ENCODE data around the gene MLN. TPM values are rescaled to one million over a fixed set of nuclear protein-coding genes. Genes with fewer than 3 reads are reported as not detected.

MLN gene
- total and polyA plus RNA-seq, 3 experiments from 2014 or later, result not detected

DNA sequence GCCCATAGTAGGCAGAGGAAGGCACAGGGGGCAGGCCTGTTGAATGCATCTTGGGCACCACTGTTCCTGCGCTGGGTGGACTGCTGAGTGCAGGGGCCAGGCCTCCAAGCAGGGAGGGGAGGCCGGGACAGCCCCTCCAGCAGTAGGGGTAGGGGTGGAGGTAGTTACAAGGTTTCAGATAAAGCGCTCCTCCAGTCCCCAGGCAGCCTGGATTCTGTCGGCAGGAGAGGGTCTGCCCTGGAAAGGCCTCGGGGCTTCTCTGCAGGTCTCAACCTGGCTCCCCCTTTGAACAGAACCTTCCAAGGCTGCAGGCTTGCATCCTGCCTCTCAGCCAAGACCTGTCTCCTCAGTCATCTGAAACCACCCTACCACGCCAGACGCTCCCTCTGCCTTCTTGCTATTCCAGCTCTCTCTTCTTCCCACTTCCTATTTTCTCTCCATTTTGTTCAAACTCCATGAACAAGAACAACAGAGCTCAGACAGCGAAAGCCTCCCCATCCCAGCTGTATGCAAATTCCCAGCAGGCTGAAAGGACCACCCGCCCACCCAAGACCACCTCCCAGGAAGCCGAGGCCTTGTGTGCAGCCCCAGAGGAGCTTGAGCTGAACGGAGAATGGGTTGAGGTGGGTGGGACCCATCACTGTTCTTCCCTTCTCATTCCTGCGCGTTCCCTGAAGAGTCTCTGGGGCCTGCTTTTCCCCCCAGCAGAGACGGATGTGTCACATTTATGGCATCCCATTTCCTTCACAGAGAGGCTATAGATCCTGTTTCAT is 1.4 kb downstream of the MLN start:
- POLR2A ChIA-PET, result no interaction called here
- no peaks in the 10 kb centered on the region for H3K9me3 Mint-ChIP-seq
- Histone ChIP-seq H3K36me3 (ENCODE audit: insufficient read depth, low read length) (no peaks in the 10 kb centered on the region), H3K27me3 (ENCODE audit: insufficient read depth, low read length, poor library complexity, severe bottlenecking) (no peaks in the 10 kb centered on the region), H3K9me3 (ENCODE audit: low read length) (no peaks in the 10 kb centered on the region), H3K27ac (ENCODE audit: low read depth, low read length) (no peak overlapping the region), H3K4me3 (ENCODE audit: low read length) (no peak overlapping the region), H3K4me1 (ENCODE audit: insufficient read depth, low read length) (peaks cover 3% of the 10 kb centered on the region)
- no peak overlapping the region for H3K4me3 Mint-ChIP-seq
- peaks cover 5 to 8% (median 6%) of the 10 kb centered on the region in 3 donors for H3K4me1 Mint-ChIP-seq
- CTCF ChIA-PET, result interaction anchor here (1.7 kb wide), 1 partner anchor 31 kb away, joined by 5 read pairs; no protein-coding TSS in a partner anchor
- peaks cover 11 to 31% of the 10 kb centered on the region in 2 donors for H3K27me3 Mint-ChIP-seq
- H3K36me3 Mint-ChIP-seq, result peaks cover 0 to 2% (median 0%) of the 10 kb centered on the region in 3 donors
- no peak for DNase-seq
- no peak overlapping the region for H3K27ac Mint-ChIP-seq

DNA sequence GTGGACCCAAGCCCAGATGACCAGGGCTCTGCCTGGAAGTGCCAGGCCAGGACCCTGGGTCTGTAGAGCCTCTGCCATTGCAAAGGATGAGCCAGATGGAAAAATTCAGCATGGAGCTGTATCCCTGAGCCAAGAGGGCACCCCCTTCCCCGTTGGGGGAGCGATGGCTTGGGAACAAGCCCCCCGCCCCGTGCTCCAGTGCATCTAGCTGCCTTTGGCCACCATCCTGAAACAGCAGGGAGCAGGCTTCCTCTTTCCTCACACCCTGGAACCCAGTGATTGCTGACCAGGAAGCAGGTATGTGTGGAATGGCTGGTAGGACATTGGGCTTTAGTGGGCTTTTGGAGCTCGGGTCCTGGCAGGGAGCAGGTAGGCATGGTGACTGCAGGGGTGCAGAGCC is 2.2 kb downstream of the MLN start:
- peaks cover 0 to 2% (median 0%) of the 10 kb centered on the region in 3 donors for H3K36me3 Mint-ChIP-seq
- ChIA-PET CTCF (interaction anchor here (1.7 kb wide), 1 partner anchor 31 kb away, joined by 5 read pairs; no protein-coding TSS in a partner anchor), POLR2A (interaction anchor here (0.7 kb wide), 1 partner anchor 13 kb away, joined by 3 read pairs; the partner anchor contains the start of gene LEMD2)
- H3K4me3 Mint-ChIP-seq, result no peak overlapping the region
- no peak overlapping the region for H3K27ac ChIP-seq (ENCODE audit: low read depth, low read length)
- H3K27me3 Mint-ChIP-seq, result peaks cover 16 to 31% of the 10 kb centered on the region in 2 donors
- no peaks in the 10 kb centered on the region for H3K36me3 ChIP-seq (ENCODE audit: insufficient read depth, low read length)
- peaks cover 0 to 3% (median under 1%) of the 10 kb centered on the region in 3 donors for H3K4me1 Mint-ChIP-seq
- no peaks in the 10 kb centered on the region for H3K9me3 Mint-ChIP-seq
- no peaks in the 10 kb centered on the region for H3K4me1 ChIP-seq (ENCODE audit: insufficient read depth, low read length)
- DNase-seq, result no peak
- H3K4me3 ChIP-seq (ENCODE audit: low read length), result no peak overlapping the region
- H3K27ac Mint-ChIP-seq, result no peak overlapping the region
- no peaks in the 10 kb centered on the region for H3K27me3 ChIP-seq (ENCODE audit: insufficient read depth, low read length, poor library complexity, severe bottlenecking)
- H3K9me3 ChIP-seq (ENCODE audit: low read length), result no peaks in the 10 kb centered on the region

DNA sequence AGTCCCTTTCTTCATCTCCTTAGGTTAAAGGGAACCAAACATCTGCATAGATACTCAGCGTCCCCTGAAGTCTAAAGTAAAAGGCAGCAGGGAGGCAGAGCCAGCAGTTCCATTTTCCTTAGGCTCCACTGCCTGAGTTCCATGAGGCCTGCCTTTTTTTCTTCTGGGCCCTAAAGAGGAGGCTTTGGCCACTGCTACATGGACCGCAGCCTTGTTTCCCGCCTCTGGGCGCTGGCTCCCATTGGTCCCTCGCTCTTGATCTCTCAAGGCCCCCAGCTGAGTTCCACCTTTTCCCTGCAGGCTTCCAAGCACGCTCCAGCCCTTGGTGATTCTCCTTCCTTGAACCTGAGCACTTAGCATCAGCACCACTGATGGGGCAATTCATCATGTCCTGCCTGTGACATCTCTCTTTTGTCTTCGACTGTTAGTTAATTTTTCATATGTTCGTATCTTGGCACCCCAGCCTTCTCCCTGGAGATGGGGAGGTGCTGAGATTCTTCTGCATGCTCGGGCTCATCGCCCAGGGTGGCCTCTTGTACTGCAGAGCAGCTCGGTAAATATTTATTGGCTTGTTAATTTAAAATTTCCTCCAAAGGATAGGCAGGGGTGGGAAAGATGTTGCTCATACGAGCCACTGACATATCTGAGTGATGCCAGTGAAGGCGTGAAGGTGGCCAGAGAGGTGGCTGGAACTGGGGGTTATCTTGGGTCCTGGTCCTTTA is 3.4 kb downstream of the MLN start:
- H3K4me3 Mint-ChIP-seq, result no peak overlapping the region
- DNase-seq, result no peak
- no peaks in the 10 kb centered on the region for H3K9me3 Mint-ChIP-seq
- peaks cover 0 to 3% (median 0%) of the 10 kb centered on the region in 3 donors for H3K4me1 Mint-ChIP-seq
- Histone ChIP-seq H3K9me3 (ENCODE audit: low read length) (no peaks in the 10 kb centered on the region), H3K27me3 (ENCODE audit: insufficient read depth, low read length, poor library complexity, severe bottlenecking) (no peaks in the 10 kb centered on the region), H3K36me3 (ENCODE audit: insufficient read depth, low read length) (no peaks in the 10 kb centered on the region), H3K27ac (ENCODE audit: low read depth, low read length) (no peak overlapping the region), H3K4me1 (ENCODE audit: insufficient read depth, low read length) (no peaks in the 10 kb centered on the region), H3K4me3 (ENCODE audit: low read length) (no peak overlapping the region)
- CTCF ChIA-PET, result interaction anchor here (1.7 kb wide), 1 partner anchor 29 kb away, joined by 5 read pairs; no protein-coding TSS in a partner anchor
- H3K27ac Mint-ChIP-seq, result no peak overlapping the region
- POLR2A ChIA-PET, result no interaction called here
- peaks cover 0 to 2% (median 0%) of the 10 kb centered on the region in 3 donors for H3K36me3 Mint-ChIP-seq
- peaks cover 17 to 31% of the 10 kb centered on the region in 2 donors for H3K27me3 Mint-ChIP-seq

DNA sequence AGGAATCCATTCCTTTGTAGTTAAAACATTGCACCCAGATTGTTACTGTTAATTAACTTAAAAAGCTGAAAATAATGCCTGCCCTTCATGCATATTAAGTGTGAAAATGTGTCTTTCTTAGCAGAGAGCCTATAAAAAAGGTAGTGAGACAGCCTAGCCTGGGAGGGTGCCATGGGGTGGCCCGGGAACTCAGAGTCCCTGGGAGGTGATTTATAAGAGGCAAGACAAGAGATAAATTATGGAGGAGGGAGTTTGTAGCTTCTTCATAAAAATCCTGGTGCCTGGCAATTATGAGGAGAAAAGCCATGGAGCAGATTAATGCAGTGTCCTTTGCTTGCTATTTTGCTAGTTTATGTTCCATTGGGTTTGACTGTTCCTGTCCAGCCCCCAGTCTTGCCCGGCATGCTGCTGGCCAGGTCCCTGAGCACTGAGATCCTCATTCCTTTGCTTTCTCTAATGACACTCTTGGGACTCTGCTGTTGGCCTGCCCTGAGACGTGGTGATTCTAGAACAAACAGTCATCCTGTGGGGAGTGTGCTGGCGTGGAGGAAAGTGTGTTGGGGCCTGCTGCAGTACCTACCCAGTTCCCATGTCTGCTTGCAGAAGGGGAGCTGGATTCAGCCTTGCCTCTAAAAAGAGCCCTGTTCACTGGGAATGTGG is 4.2 kb downstream of the MLN start:
- no peak overlapping the region for H3K27ac Mint-ChIP-seq
- CTCF ChIA-PET, result no interaction called here
- H3K36me3 Mint-ChIP-seq, result peaks cover 0 to 2% (median 0%) of the 10 kb centered on the region in 3 donors

DNA sequence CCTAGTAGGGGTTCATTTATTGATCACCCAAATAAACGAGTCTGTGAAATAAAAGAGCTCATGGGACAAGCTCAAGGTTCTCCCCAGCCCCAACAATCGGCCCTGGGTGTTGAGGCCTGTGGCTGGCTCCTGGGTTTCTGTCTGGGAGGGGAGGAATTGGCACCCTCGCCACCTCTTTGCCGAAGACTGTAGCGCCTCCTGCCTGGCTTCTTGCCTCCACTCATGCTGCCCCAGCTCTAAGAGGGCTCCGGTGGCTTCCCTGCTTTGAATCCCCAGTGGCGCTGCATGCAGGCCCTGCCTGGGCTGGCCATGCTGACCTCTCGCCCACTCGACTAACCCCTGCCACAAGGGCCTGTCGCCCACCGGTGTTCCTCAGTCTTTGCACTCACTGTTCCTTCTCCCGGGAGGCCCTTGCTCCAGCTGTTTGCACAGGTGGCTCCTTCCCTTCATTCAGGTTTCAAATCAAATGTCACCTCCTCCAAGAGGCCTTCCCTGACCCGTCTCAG is 5.4 kb downstream of the MLN start:
- no peak overlapping the region for H3K27ac ChIP-seq (ENCODE audit: low read depth, low read length)
- Mint-ChIP-seq H3K36me3 (no peaks in the 10 kb centered on the region), H3K4me3 (no peak overlapping the region), H3K9me3 (no peaks in the 10 kb centered on the region), H3K27me3 (peaks cover 14 to 23% of the 10 kb centered on the region in 2 donors), H3K27ac (no peak overlapping the region), H3K4me1 (no peaks in the 10 kb centered on the region)
- H3K9me3 ChIP-seq (ENCODE audit: low read length), result no peaks in the 10 kb centered on the region
- no peaks in the 10 kb centered on the region for H3K4me1 ChIP-seq (ENCODE audit: insufficient read depth, low read length)
- ChIA-PET CTCF (no interaction called here), POLR2A (no interaction called here)
- DNase-seq, result no peak
- H3K27me3 ChIP-seq (ENCODE audit: insufficient read depth, low read length, poor library complexity, severe bottlenecking), result no peaks in the 10 kb centered on the region
- no peaks in the 10 kb centered on the region for H3K36me3 ChIP-seq (ENCODE audit: insufficient read depth, low read length)
- H3K4me3 ChIP-seq (ENCODE audit: low read length), result no peak overlapping the region

More for the DNA sequence above, 4.2 kb downstream of the MLN start:
- H3K36me3 ChIP-seq (ENCODE audit: insufficient read depth, low read length), result no peaks in the 10 kb centered on the region
- H3K4me3 ChIP-seq (ENCODE audit: low read length), result no peak overlapping the region
- POLR2A ChIA-PET, result no interaction called here
- DNase-seq, result no peak
- H3K4me1 ChIP-seq (ENCODE audit: insufficient read depth, low read length), result no peaks in the 10 kb centered on the region
- Mint-ChIP-seq H3K4me3 (no peak overlapping the region), H3K9me3 (no peaks in the 10 kb centered on the region), H3K27me3 (peaks cover 17 to 28% of the 10 kb centered on the region in 2 donors), H3K4me1 (peaks cover 0 to 3% (median 0%) of the 10 kb centered on the region in 3 donors)
- H3K27ac ChIP-seq (ENCODE audit: low read depth, low read length), result no peak overlapping the region
- H3K9me3 ChIP-seq (ENCODE audit: low read length), result no peaks in the 10 kb centered on the region
- H3K27me3 ChIP-seq (ENCODE audit: insufficient read depth, low read length, poor library complexity, severe bottlenecking), result no peaks in the 10 kb centered on the region

DNA sequence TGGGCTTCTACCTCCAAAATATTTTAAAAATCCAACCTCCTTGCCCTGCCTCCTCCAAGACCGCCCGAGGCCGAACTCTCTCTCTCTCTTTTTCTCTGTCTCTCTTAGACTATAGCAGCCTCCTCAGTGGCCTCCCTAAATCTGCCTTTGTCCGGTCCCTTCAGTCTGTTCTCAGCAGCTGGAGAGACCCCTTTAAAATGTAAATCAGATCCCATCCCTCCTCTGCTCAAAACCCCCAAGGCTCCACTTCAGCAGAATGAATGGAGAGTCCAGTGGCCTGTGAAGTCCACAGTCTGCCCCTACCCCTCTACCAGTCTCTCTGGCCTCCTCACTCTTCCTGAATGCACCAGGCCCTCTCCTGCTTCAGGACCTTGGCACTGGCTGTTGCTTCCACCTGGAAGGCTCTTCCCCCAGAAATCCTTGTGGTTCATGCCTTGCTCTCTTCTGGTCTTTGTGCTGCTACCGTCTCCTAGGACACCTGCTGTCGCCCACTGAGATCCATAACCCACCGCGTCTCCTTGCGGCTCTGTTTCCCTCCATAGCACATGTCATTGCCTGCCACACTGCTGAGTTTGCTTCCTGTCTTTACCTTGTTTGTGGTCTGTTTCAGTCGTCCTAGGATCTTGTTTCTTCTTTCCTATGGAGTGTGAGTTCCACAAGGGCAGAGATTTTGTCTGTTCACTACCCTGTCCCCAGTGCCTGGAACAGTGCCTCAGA is 6.0 kb downstream of the MLN start:
- CTCF ChIA-PET, result interaction anchor here (1.1 kb wide), 1 partner anchor 10 kb away, joined by 3 read pairs; no protein-coding TSS in a partner anchor
- DNase-seq, result no peak
- H3K27ac ChIP-seq (ENCODE audit: low read depth, low read length), result no peak overlapping the region
- H3K36me3 Mint-ChIP-seq, result no peaks in the 10 kb centered on the region
- no peak overlapping the region for H3K27ac Mint-ChIP-seq
- H3K9me3 Mint-ChIP-seq, result no peaks in the 10 kb centered on the region
- no peaks in the 10 kb centered on the region for H3K4me1 Mint-ChIP-seq
- H3K27me3 Mint-ChIP-seq, result peaks cover 14 to 23% of the 10 kb centered on the region in 2 donors
- no peaks in the 10 kb centered on the region for H3K4me1 ChIP-seq (ENCODE audit: insufficient read depth, low read length)
- no peaks in the 10 kb centered on the region for H3K9me3 ChIP-seq (ENCODE audit: low read length)
- H3K27me3 ChIP-seq (ENCODE audit: insufficient read depth, low read length, poor library complexity, severe bottlenecking), result no peaks in the 10 kb centered on the region
- no peak overlapping the region for H3K4me3 Mint-ChIP-seq
- H3K36me3 ChIP-seq (ENCODE audit: insufficient read depth, low read length), result no peaks in the 10 kb centered on the region
- no peak overlapping the region for H3K4me3 ChIP-seq (ENCODE audit: low read length)
- POLR2A ChIA-PET, result no interaction called here

DNA sequence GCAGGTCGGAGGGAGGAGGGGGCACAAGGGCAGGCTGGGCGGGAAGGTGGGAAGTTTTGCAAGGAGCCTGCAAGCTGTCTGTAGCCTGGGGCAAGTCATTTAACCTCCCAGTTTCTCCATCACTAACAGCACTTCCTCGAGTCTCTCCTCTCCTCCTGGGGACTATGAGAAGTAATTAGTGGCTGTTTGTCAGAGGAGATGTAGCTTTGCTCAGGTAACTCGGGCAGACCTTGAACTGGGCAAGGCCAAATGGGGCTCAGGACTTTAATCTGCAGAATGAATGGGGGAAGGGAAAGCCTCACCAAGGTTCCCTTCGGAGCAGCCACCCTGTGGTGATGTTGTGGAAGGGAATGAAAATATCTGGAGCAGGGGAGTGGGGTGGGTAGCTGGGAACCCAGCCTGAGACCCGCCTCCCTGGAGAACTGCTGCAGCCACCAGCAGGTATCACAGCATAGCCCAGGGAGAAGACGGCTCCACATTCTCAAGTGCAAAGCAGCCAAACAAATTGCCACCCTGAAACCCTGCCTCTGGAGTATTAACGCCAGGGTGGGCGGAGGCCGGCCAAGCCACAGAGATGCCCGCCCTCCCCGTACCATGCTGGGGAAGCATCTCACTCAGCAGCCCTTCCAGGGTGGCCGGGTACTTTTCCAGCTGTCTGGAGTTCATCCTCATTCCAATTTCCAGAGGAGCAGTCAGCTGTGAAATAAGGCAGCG is 8.7 kb downstream of the MLN start:
- Histone ChIP-seq H3K27ac (ENCODE audit: low read depth, low read length) (no peak overlapping the region), H3K9me3 (ENCODE audit: low read length) (no peaks in the 10 kb centered on the region), H3K36me3 (ENCODE audit: insufficient read depth, low read length) (no peaks in the 10 kb centered on the region), H3K4me3 (ENCODE audit: low read length) (no peak overlapping the region), H3K27me3 (ENCODE audit: insufficient read depth, low read length, poor library complexity, severe bottlenecking) (no peaks in the 10 kb centered on the region), H3K4me1 (ENCODE audit: insufficient read depth, low read length) (no peaks in the 10 kb centered on the region)
- Mint-ChIP-seq H3K27me3 (peaks cover 14 to 16% of the 10 kb centered on the region in 2 donors), H3K4me1 (peaks cover 0 to 3% (median 3%) of the 10 kb centered on the region in 3 donors), H3K27ac (no peak overlapping the region), H3K36me3 (no peaks in the 10 kb centered on the region), H3K9me3 (no peaks in the 10 kb centered on the region), H3K4me3 (no peak overlapping the region)
- CTCF ChIA-PET, result no interaction called here
- DNase-seq, result no peak
- POLR2A ChIA-PET, result no interaction called here
